Measurements from ENCODE around the gene EYA4. TPM values are rescaled to one million over a fixed set of nuclear protein-coding genes. Genes with fewer than 3 reads are reported as not detected.

EYA4 gene
- total RNA-seq, 4 donors from 2014 or later: 0.13 to 0.17 TPM; not detected in 2

GRCh38 chr6:133503336-133503729, 262.2 kb downstream of the EYA4 start:
- 74 to 86% methylated on average over 1 of the region's 1 CpG for WGBS, 2 donors
- no peak for DNase-seq (ENCODE audit: low spot score in 2 of 2)
- intact Hi-C loops (cut with DNase I; ENCODE audit: low total_unique reads): no loop called here
- no peak for TF ChIP-seq POLR2A (IDR thresholded peaks at IDR 0.05)
- TF ChIP-seq, protein P1, sequence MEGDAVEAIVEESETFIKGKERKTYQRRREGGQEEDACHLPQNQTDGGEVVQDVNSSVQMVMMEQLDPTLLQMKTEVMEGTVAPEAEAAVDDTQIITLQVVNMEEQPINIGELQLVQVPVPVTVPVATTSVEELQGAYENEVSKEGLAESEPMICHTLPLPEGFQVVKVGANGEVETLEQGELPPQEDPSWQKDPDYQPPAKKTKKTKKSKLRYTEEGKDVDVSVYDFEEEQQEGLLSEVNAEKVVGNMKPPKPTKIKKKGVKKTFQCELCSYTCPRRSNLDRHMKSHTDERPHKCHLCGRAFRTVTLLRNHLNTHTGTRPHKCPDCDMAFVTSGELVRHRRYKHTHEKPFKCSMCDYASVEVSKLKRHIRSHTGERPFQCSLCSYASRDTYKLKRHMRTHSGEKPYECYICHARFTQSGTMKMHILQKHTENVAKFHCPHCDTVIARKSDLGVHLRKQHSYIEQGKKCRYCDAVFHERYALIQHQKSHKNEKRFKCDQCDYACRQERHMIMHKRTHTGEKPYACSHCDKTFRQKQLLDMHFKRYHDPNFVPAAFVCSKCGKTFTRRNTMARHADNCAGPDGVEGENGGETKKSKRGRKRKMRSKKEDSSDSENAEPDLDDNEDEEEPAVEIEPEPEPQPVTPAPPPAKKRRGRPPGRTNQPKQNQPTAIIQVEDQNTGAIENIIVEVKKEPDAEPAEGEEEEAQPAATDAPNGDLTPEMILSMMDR (IDR thresholded peaks at IDR 0.05): no peak
- no peak overlapping the region for H3K4me3 ChIP-seq (ENCODE audit: low read depth, poor library complexity, severe bottlenecking)

DNA sequence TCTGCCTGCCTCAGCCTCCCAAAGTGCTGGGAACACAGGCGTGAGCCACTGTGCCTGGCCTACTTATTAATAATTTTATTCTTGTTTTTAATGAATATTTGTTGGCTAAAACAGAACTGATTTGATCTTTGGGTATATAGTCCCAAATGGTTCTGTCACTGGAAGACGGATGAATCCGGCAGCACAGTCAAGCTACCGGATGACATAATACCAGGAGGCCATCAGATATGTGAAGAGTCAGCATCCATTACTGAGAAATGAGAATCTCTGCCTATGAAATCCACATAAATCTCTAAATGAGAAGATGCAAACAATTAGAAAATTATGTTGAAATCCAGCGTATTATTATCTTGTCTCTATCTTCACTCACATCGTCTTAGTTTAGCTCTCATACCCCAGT, 263.0 kb downstream of the EYA4 start:
- TF ChIP-seq, protein P1 (IDR thresholded peaks at IDR 0.05): no peak
- no peak for TF ChIP-seq POLR2A (IDR thresholded peaks at IDR 0.05)
- no peak overlapping the region for H3K4me3 ChIP-seq (ENCODE audit: low read depth, poor library complexity, severe bottlenecking)
- WGBS, 2 donors: 93 to 95% methylated on average over 6 of the region's 6 CpGs
- intact Hi-C loops (cut with DNase I; ENCODE audit: low total_unique reads): no loop called here
- no peak for DNase-seq (ENCODE audit: low spot score in 2 of 2)

GRCh38 chr6:133504761-133505160, 263.6 kb downstream of the EYA4 start:
- DNase-seq (ENCODE audit: low spot score in 2 of 2): no peak
- TF ChIP-seq, protein P1 (IDR thresholded peaks at IDR 0.05): no peak
- TF ChIP-seq POLR2A (IDR thresholded peaks at IDR 0.05): no peak
- no peak overlapping the region for H3K4me3 ChIP-seq (ENCODE audit: low read depth, poor library complexity, severe bottlenecking)
- 55 to 71% methylated on average over 3 of the region's 3 CpGs for WGBS, 2 donors
- intact Hi-C loops (cut with DNase I; ENCODE audit: low total_unique reads): no loop called here

- TF ChIP-seq, protein P1 (IDR thresholded peaks at IDR 0.05): no peak
- no peak for TF ChIP-seq POLR2A (IDR thresholded peaks at IDR 0.05)
- 77 to 91% methylated on average over 3 of the region's 3 CpGs for WGBS, 2 donors
- intact Hi-C loops (cut with DNase I; ENCODE audit: low total_unique reads): no loop called here
- H3K4me3 ChIP-seq (ENCODE audit: low read depth, poor library complexity, severe bottlenecking): no peak overlapping the region
- no peak for DNase-seq (ENCODE audit: low spot score in 2 of 2)
Measured at GRCh38 chr6:133505681-133506080, 264.5 kb downstream of the EYA4 start.

- intact Hi-C loops (cut with DNase I; ENCODE audit: low total_unique reads): loop anchor here (10.0 kb wide), 1 partner anchor 548 kb away; no protein-coding TSS in a partner anchor
- TF ChIP-seq POLR2A (IDR thresholded peaks at IDR 0.05): no peak
- TF ChIP-seq, protein P1 (IDR thresholded peaks at IDR 0.05): no peak
- DNase-seq (ENCODE audit: low spot score in 2 of 2): no peak
- no peak overlapping the region for H3K4me3 ChIP-seq (ENCODE audit: low read depth, poor library complexity, severe bottlenecking)
- 29 to 31% methylated on average over 4 of the region's 4 CpGs for WGBS, 2 donors
Measured at GRCh38 chr6:133512410-133513016, 271.4 kb downstream of the EYA4 start.

DNA sequence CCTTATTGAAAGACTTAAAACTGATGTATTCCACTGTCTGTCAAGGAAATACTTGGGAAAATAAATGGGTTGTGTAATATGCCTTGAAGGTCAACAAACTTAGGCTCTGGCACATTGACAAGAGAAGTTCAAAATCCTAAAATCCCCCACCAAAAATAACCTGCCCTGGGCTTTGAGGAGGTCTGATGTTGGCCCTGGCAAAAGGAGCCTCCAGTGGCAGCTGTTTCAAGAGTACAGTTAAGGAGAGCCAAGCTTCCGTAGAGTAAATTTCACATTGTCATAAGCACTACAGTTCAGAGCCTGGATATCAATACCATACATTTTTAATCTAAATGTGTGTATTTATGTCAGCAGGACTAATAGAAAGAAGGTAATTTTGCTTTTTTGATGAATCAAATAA, 282.7 kb downstream of the EYA4 start:
- DNase-seq (ENCODE audit: low spot score in 2 of 2): no peak
- intact Hi-C loops (cut with DNase I; ENCODE audit: low total_unique reads): no loop called here
- no peak overlapping the region for H3K4me3 ChIP-seq (ENCODE audit: low read depth, poor library complexity, severe bottlenecking)
- TF ChIP-seq, protein P1 (IDR thresholded peaks at IDR 0.05): no peak
- no peak for TF ChIP-seq POLR2A (IDR thresholded peaks at IDR 0.05)
- whole genome bisulfite sequencing, 2 donors: 65 to 73% methylated on average over 1 of the region's 1 CpG
